ENCODE results near the gene DPYD.

The DPYD gene

DNA sequence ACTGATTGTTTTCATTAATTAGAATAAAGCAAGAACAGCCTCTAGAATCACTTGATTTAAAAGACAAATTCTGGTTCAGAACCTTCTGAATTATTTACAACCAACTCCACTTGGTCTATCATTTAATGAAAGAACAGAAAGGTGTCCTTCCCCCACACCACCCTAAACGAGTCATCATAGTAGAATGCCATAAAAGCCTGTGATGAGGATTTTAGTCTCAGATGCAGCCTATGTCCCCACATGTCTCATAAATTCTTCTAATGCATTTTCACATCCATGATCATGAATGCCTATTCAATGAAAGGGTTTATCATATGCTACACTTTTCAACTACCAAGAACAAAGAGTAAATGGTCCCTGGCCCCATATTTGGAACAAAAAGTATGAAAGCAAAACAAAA is 508.1 kb downstream of the DPYD start:
- TF ChIP-seq, protein P1, sequence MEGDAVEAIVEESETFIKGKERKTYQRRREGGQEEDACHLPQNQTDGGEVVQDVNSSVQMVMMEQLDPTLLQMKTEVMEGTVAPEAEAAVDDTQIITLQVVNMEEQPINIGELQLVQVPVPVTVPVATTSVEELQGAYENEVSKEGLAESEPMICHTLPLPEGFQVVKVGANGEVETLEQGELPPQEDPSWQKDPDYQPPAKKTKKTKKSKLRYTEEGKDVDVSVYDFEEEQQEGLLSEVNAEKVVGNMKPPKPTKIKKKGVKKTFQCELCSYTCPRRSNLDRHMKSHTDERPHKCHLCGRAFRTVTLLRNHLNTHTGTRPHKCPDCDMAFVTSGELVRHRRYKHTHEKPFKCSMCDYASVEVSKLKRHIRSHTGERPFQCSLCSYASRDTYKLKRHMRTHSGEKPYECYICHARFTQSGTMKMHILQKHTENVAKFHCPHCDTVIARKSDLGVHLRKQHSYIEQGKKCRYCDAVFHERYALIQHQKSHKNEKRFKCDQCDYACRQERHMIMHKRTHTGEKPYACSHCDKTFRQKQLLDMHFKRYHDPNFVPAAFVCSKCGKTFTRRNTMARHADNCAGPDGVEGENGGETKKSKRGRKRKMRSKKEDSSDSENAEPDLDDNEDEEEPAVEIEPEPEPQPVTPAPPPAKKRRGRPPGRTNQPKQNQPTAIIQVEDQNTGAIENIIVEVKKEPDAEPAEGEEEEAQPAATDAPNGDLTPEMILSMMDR (conservative IDR thresholded peaks at IDR 0.05; ENCODE audit: low read length), result no peak
- TF ChIP-seq EZH2phosphoT487 (IDR thresholded peaks at IDR 0.05; ENCODE audit: borderline replicate concordance), result no peak
- H3K9me2 ChIP-seq (replicated peaks; ENCODE audit: low read depth, low read length), result no peaks in the 10 kb centered on the region
- H3K79me2 ChIP-seq (ENCODE audit: insufficient read depth, low read length), result no peaks in the 10 kb centered on the region
- H3K9me3 ChIP-seq (ENCODE audit: insufficient read depth, low read depth, low read length), result no peaks in the 10 kb centered on the region
- H3K4me1 ChIP-seq (ENCODE audit: insufficient read depth, low read length, poor library complexity, severe bottlenecking), result no peaks in the 10 kb centered on the region
- H3K4me3 ChIP-seq (ENCODE audit: low read length, poor library complexity, severe bottlenecking), result no peak overlapping the region
- H4K20me1 ChIP-seq (ENCODE audit: insufficient read depth, low read length, poor library complexity, severe bottlenecking), result no peaks in the 10 kb centered on the region
- H3K4me2 ChIP-seq (ENCODE audit: low read depth, low read length, poor library complexity, severe bottlenecking), result no peak overlapping the region
- no peaks in the 10 kb centered on the region; the same call in 1 of the 2 replicates for H3K36me3 ChIP-seq (ENCODE audit: insufficient read depth, low read length)
- no peaks in the 10 kb centered on the region for H3K27me3 ChIP-seq (ENCODE audit: insufficient read depth, low read length, poor library complexity, severe bottlenecking)
- no peaks in the 10 kb centered on the region for H3F3A ChIP-seq (ENCODE audit: low read depth)
- no peak overlapping the region for H3K9ac ChIP-seq (ENCODE audit: low read depth, low read length, poor library complexity, severe bottlenecking)
- no peak overlapping the region for H2AFZ ChIP-seq (ENCODE audit: low read length)

DNA sequence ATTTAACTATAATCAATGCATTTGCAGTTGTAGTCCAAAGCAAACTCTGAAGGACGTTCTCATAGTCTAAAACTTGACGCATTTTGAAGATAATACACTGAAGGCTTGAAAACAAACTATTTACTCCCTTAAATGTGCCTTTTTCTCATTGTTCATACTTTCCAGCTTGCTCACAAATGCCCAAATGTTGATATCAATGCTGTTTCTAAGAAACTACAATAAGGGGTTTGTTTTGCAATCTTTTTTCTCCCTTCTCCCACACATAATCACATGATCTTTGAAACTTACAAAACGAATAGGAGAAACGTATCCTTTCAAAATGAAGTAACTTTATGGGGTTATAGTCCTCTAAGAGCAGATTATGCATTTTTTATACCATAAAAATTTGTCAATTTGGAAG is 508.7 kb downstream of the DPYD start:
- H3K9me2 ChIP-seq (replicated peaks; ENCODE audit: low read depth, low read length), result no peaks in the 10 kb centered on the region
- no peaks in the 10 kb centered on the region for H3K27me3 ChIP-seq (ENCODE audit: insufficient read depth, low read length, poor library complexity, severe bottlenecking)
- H3K36me3 ChIP-seq (ENCODE audit: insufficient read depth, low read length), result no peaks in the 10 kb centered on the region; the same call in 1 of the 2 replicates
- H3K9ac ChIP-seq (ENCODE audit: low read depth, low read length, poor library complexity, severe bottlenecking), result no peak overlapping the region
- H3K4me2 ChIP-seq (ENCODE audit: low read depth, low read length, poor library complexity, severe bottlenecking), result no peak overlapping the region
- TF ChIP-seq, protein P1 (conservative IDR thresholded peaks at IDR 0.05; ENCODE audit: low read length), result no peak
- TF ChIP-seq EZH2phosphoT487 (IDR thresholded peaks at IDR 0.05; ENCODE audit: borderline replicate concordance), result no peak
- H3F3A ChIP-seq (ENCODE audit: low read depth), result no peaks in the 10 kb centered on the region
- no peak overlapping the region for H2AFZ ChIP-seq (ENCODE audit: low read length)
- H3K4me3 ChIP-seq (ENCODE audit: low read length, poor library complexity, severe bottlenecking), result no peak overlapping the region
- H3K79me2 ChIP-seq (ENCODE audit: insufficient read depth, low read length), result no peaks in the 10 kb centered on the region
- H3K4me1 ChIP-seq (ENCODE audit: insufficient read depth, low read length, poor library complexity, severe bottlenecking), result no peaks in the 10 kb centered on the region
- H3K9me3 ChIP-seq (ENCODE audit: insufficient read depth, low read depth, low read length), result no peaks in the 10 kb centered on the region
- H4K20me1 ChIP-seq (ENCODE audit: insufficient read depth, low read length, poor library complexity, severe bottlenecking), result no peaks in the 10 kb centered on the region

DNA sequence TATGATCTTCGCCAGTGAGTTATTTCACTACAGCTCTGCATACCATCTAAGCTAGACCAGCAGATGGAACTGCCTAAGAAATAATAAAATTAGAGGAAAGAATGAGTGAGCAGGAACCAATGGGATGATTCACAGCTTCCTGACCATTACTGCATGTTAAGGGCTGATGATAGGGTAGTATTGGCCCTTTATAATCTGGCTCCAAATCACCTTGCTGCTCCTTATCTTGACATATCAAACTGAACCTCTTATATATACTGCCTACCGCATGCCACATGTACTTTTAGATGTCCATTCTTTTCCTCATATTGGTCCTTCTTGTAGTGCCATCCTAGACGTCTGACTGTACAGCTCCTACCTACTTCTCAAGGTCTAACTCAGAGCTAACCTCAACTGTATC is 524.4 kb downstream of the DPYD start:
- H3F3A ChIP-seq (ENCODE audit: low read depth), result no peaks in the 10 kb centered on the region
- H3K36me3 ChIP-seq (ENCODE audit: insufficient read depth, low read length), result no peaks in the 10 kb centered on the region
- no peak overlapping the region for H3K4me2 ChIP-seq (ENCODE audit: low read depth, low read length, poor library complexity, severe bottlenecking)
- no peak overlapping the region for H3K4me3 ChIP-seq (ENCODE audit: low read length, poor library complexity, severe bottlenecking)
- no peaks in the 10 kb centered on the region for H3K27me3 ChIP-seq (ENCODE audit: insufficient read depth, low read length, poor library complexity, severe bottlenecking)
- no peak overlapping the region for H2AFZ ChIP-seq (ENCODE audit: low read length)
- no peak overlapping the region for H3K9ac ChIP-seq (ENCODE audit: low read depth, low read length, poor library complexity, severe bottlenecking)
- H3K79me2 ChIP-seq (ENCODE audit: insufficient read depth, low read length), result no peaks in the 10 kb centered on the region
- H3K9me2 ChIP-seq (replicated peaks; ENCODE audit: low read depth, low read length), result no peaks in the 10 kb centered on the region
- peaks cover 3% of the 10 kb centered on the region; the same call in 1 of the 2 replicates for H3K9me3 ChIP-seq (ENCODE audit: insufficient read depth, low read depth, low read length)
- no peaks in the 10 kb centered on the region for H4K20me1 ChIP-seq (ENCODE audit: insufficient read depth, low read length, poor library complexity, severe bottlenecking)
- TF ChIP-seq EZH2phosphoT487 (IDR thresholded peaks at IDR 0.05; ENCODE audit: borderline replicate concordance), result no peak
- TF ChIP-seq, protein P1 (conservative IDR thresholded peaks at IDR 0.05; ENCODE audit: low read length), result no peak
- peaks cover 3% of the 10 kb centered on the region for H3K4me1 ChIP-seq (ENCODE audit: insufficient read depth, low read length, poor library complexity, severe bottlenecking)

Measured in Loucy (cell line).